Neural cell (in vitro differentiated cells): ENCODE results near the gene RNF44. TPM values are rescaled to one million over a fixed set of nuclear protein-coding genes. Genes with fewer than 3 reads are reported as not detected.

Experiments used
- H2AFZ ChIP-seq: fragments of 200-600, 300-800 bp; sonication (generic), shearing (Covaris generic); 2 replicates; pipeline ENCODE4 v1.6.0; 2014; ENCODE audit warnings: low read depth, mild to moderate bottlenecking, antibody characterized with exemption, low read length, moderate library complexity
- H3F3A ChIP-seq: fragments of 200-600 bp; shearing (Covaris generic); 2 replicates; pipeline ENCODE4 v1.6.1; 2016; ENCODE audit warnings: mild to moderate bottlenecking, moderate library complexity, mixed read lengths, antibody characterized with exemption, low read length; ENCODE audit not compliant: insufficient read depth, poor library complexity, severe bottlenecking
- H3K27ac ChIP-seq: fragments of 200-600, 300-800 bp; sonication (generic), shearing (Covaris generic); 2 replicates; pipeline ENCODE4 v1.5.1; 2014; ENCODE audit warnings: mild to moderate bottlenecking, low read length, moderate library complexity
- H3K27me3 ChIP-seq: fragments of 300-800, 200-600 bp; sonication (generic), shearing (Covaris generic); 2 replicates; pipeline ENCODE4 v1.6.0; 2014; ENCODE audit warnings: mild to moderate bottlenecking, low read depth, low read length, moderate library complexity; ENCODE audit not compliant: insufficient read depth
- H3K36me3 ChIP-seq: fragments of 300-800, 200-600 bp; sonication (generic), shearing (Covaris generic); 2 replicates; pipeline ENCODE4 v1.5.1; 2014; ENCODE audit warnings: mild to moderate bottlenecking, antibody characterized with exemption, low read length, moderate library complexity; ENCODE audit not compliant: insufficient read depth
- H3K4me2 ChIP-seq: fragments of 300-800, 200-600 bp; sonication (generic), shearing (Covaris generic); 2 replicates; pipeline ENCODE4 v1.6.0; 2014; ENCODE audit warnings: mild to moderate bottlenecking, low read length
- H3K4me3 ChIP-seq: fragments of 300-800, 200-600 bp; sonication (generic), shearing (Covaris generic); 2 replicates; pipeline ENCODE4 v1.5.1; 2014; ENCODE audit warnings: mild to moderate bottlenecking, low read length, moderate library complexity
- H3K79me2 ChIP-seq: fragments of 200-600 bp; shearing (Covaris generic); replicated peaks from 2 replicates; pipeline ENCODE4 v1.6.0; 2014; ENCODE audit warnings: mild to moderate bottlenecking, low read length, moderate library complexity; ENCODE audit not compliant: insufficient read depth
- H3K9ac ChIP-seq: fragments of 300-800, 200-600 bp; sonication (generic), shearing (Covaris generic); 2 replicates; pipeline ENCODE4 v1.6.1; 2016; ENCODE audit warnings: mild to moderate bottlenecking, low read length, mixed read lengths
- H3K9me2 ChIP-seq: fragments of 200-600 bp; shearing (Covaris generic); 2 replicates; pipeline ENCODE4 v1.6.1; 2016; ENCODE audit warnings: mild to moderate bottlenecking, low read length, mixed read lengths; ENCODE audit not compliant: insufficient read depth
- H3K9me3 ChIP-seq: fragments of 200-600, 300-800 bp; sonication (generic), shearing (Covaris generic); 2 replicates; pipeline ENCODE4 v1.6.1; 2016; ENCODE audit warnings: mild to moderate bottlenecking, mixed run types, low read length, moderate library complexity, mixed read lengths
- H4K20me1 ChIP-seq: fragments of 200-600 bp; shearing (Covaris generic); 2 replicates; pipeline ENCODE4 v1.6.1; 2016; ENCODE audit warnings: mild to moderate bottlenecking, mixed run types; ENCODE audit not compliant: insufficient read depth
- CTCF ChIP-seq: fragments of 450-650 bp; IDR thresholded peaks from 2 replicates; pipeline ENCODE4 v1.5.1; 2014; ENCODE audit warnings: antibody characterized with exemption, mild to moderate bottlenecking, moderate library complexity; ENCODE audit not compliant: poor library complexity, severe bottlenecking
- EP300 ChIP-seq: fragments of 450-650 bp; conservative IDR thresholded peaks from 2 replicates; pipeline ENCODE4 v1.6.1; 2014; ENCODE audit warnings: antibody characterized with exemption, mild to moderate bottlenecking, moderate library complexity; ENCODE audit not compliant: poor library complexity, severe bottlenecking
- EZH2 ChIP-seq: fragments of 200-600, 300-800 bp; shearing (Covaris generic), sonication (generic); IDR thresholded peaks from 2 replicates; pipeline ENCODE4 v1.6.1; 2014; ENCODE audit warnings: antibody characterized with exemption, low read length, borderline replicate concordance, mild to moderate bottlenecking; ENCODE audit not compliant: insufficient read depth, poor library complexity, severe bottlenecking
- MXI1 ChIP-seq: fragments of 450-650 bp; conservative IDR thresholded peaks from 2 replicates; pipeline ENCODE4 v1.6.1; 2014; ENCODE audit warnings: antibody characterized with exemption, mild to moderate bottlenecking; ENCODE audit not compliant: poor library complexity, severe bottlenecking
- POLR2AphosphoS5 ChIP-seq: IDR thresholded peaks from 2 replicates; pipeline ENCODE4 v1.6.1; 2012
- RAD21 ChIP-seq: fragments of 450-650 bp; conservative IDR thresholded peaks from 2 replicates; pipeline ENCODE4 v1.6.1; 2014; ENCODE audit warnings: antibody characterized with exemption, mild to moderate bottlenecking, moderate library complexity
- REST ChIP-seq: IDR thresholded peaks from 2 replicates; pipeline ENCODE4 v1.6.1; 2012; ENCODE audit warnings: borderline replicate concordance
- SMC3 ChIP-seq: fragments of 450-650 bp; conservative IDR thresholded peaks from 2 replicates; pipeline ENCODE4 v1.6.1; 2014; ENCODE audit warnings: antibody characterized with exemption, mild to moderate bottlenecking, moderate library complexity; ENCODE audit not compliant: poor library complexity
- TAF1 ChIP-seq: IDR thresholded peaks from 2 replicates; pipeline ENCODE4 v1.6.1; 2012; ENCODE audit warnings: low read depth
- polyA plus RNA-seq: library from polyadenylated mRNA; depleted of rRNA; stranded (reverse); fragments of >200 nt; gene quantifications from 2 replicates; pipeline ENCODE4 v1.2.3, GENCODE V29; 2014

RNF44 gene
- polyA plus RNA-seq, 1 donor from 2014 or later: 22.2 TPM

- Histone ChIP-seq H3K79me2 (no peaks in the 10 kb centered on the region), H3K9me2 (no peaks in the 10 kb centered on the region), H4K20me1 (no peaks in the 10 kb centered on the region), H3K4me2 (no peak overlapping the region), H2AFZ (no peak overlapping the region), H3K27ac (no peak overlapping the region), H3K27me3 (no peaks in the 10 kb centered on the region), H3K4me3 (no peak overlapping the region), H3K36me3 (no peaks in the 10 kb centered on the region), H3K9ac (no peak overlapping the region), H3K9me3 (no peaks in the 10 kb centered on the region), H3F3A (no peaks in the 10 kb centered on the region)
- TF ChIP-seq REST (no peak), SMC3 (no peak), CTCF (no peak), TAF1 (no peak), RAD21 (no peak), EP300 (no peak), POLR2AphosphoS5 (no peak), EZH2 (no peak), MXI1 (no peak)
Observed at GRCh38 chr5:176524987-176525386, 12.2 kb downstream of the RNF44 start.

GRCh38 chr5:176524138-176524537 lies 13.1 kb downstream of the RNF44 start:
- Histone ChIP-seq H2AFZ (no peak overlapping the region), H4K20me1 (no peaks in the 10 kb centered on the region), H3F3A (no peaks in the 10 kb centered on the region), H3K79me2 (no peaks in the 10 kb centered on the region), H3K4me3 (no peak overlapping the region), H3K9me3 (no peaks in the 10 kb centered on the region), H3K9ac (no peak overlapping the region), H3K9me2 (no peaks in the 10 kb centered on the region), H3K36me3 (no peaks in the 10 kb centered on the region), H3K4me2 (no peak overlapping the region), H3K27me3 (no peaks in the 10 kb centered on the region), H3K27ac (no peak overlapping the region)
- TF ChIP-seq TAF1 (no peak), EZH2 (no peak), SMC3 (no peak), POLR2AphosphoS5 (no peak), CTCF (no peak), MXI1 (no peak), RAD21 (no peak), EP300 (no peak)
